Caco-2 (cell line): ENCODE results near the gene HNRNPA2B1. TPM values are rescaled to one million over a fixed set of nuclear protein-coding genes. Genes with fewer than 3 reads are reported as not detected.

Source experiments
- BruUV-seq: library from RNA; stranded (reverse); fragments of 400-500 nt; replicated peaks from 2 replicates; lab custom pipeline; 2021; lab: Mats Ljungman, UMichigan
- CTCF ChIA-PET: fragments of 300-600 bp; sonication (Branson Sonifier 250); formaldehyde crosslinking; loops from one replicate; lab custom pipeline; 2022; ENCODE audit warnings: antibody characterized with exemption; lab: Charles Lee
- POLR2A ChIA-PET: fragments of 300-600 bp; sonication (Branson Sonifier 250); formaldehyde crosslinking; loops from one replicate; lab custom pipeline; 2022; ENCODE audit warnings: antibody characterized with exemption; lab: Charles Lee
- DNase-seq, 2 experiments: peaks; one replicate each; pipeline versions ENCODE4 v3.0.0 to v3.0.0-alpha.2; 2020 to 2022
- H3K27me3 ChIP-seq: replicated peaks from 2 replicates; pipeline ENCODE4 v1.6.0; 2011; ENCODE audit warnings: low read length; ENCODE audit not compliant: control insufficient read depth, insufficient read depth
- H3K36me3 ChIP-seq: 2 replicates; pipeline ENCODE4 v1.5.1; 2011; ENCODE audit warnings: low read length; ENCODE audit not compliant: control insufficient read depth, insufficient read depth
- H3K4me1 ChIP-seq: fragments of 250-450 bp; sonication (Bioruptor Pico); 2 replicates; pipeline ENCODE4 v1.5.1; 2020; ENCODE audit warnings: mild to moderate bottlenecking
- H3K4me3 ChIP-seq: 2 replicates; pipeline ENCODE4 v1.5.1; 2011; ENCODE audit warnings: low read depth, mild to moderate bottlenecking, control low read depth, low read length
- H3K9me3 ChIP-seq: fragments of 250-450 bp; sonication (Bioruptor Pico); 2 replicates; pipeline ENCODE4 v1.5.1; 2020; ENCODE audit warnings: mild to moderate bottlenecking, moderate library complexity
- H3K27ac Mint-ChIP-seq: one replicate; pipeline ENCODE4 v1.8.0; 2022; ENCODE audit warnings: mixed read lengths; ENCODE audit not compliant: unreplicated experiment
- H3K27me3 Mint-ChIP-seq: one replicate; pipeline ENCODE4 v1.8.0; 2022; ENCODE audit warnings: mixed read lengths; ENCODE audit not compliant: insufficient read depth, unreplicated experiment
- H3K36me3 Mint-ChIP-seq: one replicate; pipeline ENCODE4 v1.8.0; 2022; ENCODE audit warnings: mild to moderate bottlenecking, mixed read lengths; ENCODE audit not compliant: insufficient read depth, unreplicated experiment
- H3K4me1 Mint-ChIP-seq: one replicate; pipeline ENCODE4 v1.8.0; 2022; ENCODE audit warnings: low read depth, mixed read lengths; ENCODE audit not compliant: unreplicated experiment
- H3K4me3 Mint-ChIP-seq: one replicate; pipeline ENCODE4 v1.8.0; 2022; ENCODE audit warnings: mild to moderate bottlenecking, moderate library complexity, mixed read lengths; ENCODE audit not compliant: unreplicated experiment
- H3K9me3 Mint-ChIP-seq: one replicate; pipeline ENCODE4 v1.8.0; 2022; ENCODE audit warnings: mixed read lengths; ENCODE audit not compliant: unreplicated experiment
- intact Hi-C: fragments of 100-400 bp; cut with micrococcal nuclease; formaldehyde crosslinking; loops from one replicate; pipeline ENCODE4 v1.10.0; 2022; ENCODE audit not compliant: unreplicated experiment
- total RNA-seq: library from RNA; stranded (reverse); gene quantifications from 2 replicates; pipeline ENCODE4 v1.2.3, GENCODE V29; 2022
- TF ChIP-seq, protein P1 (sequence below), 2 experiments: fragments of 200-600 bp in 1 of 2; IDR thresholded peaks; 1 replicate in 1 of 2; 2 replicates in 1 of 2; pipeline versions ENCODE4 v1.5.1 to v1.8.0; 2011 to 2022; ENCODE audit warnings: antibody characterized with exemption in 1 of 2, control low read depth in 1 of 2, inconsistent platforms in 1 of 2, low read depth in 1 of 2, low read length in 1 of 2, mild to moderate bottlenecking in 1 of 2, moderate library complexity in 1 of 2; ENCODE audit not compliant: insufficient read depth in 1 of 2, severe bottlenecking in 1 of 2, unreplicated experiment in 1 of 2

Gene HNRNPA2B1
- total RNA-seq, 1 experiment from 2014 or later: 799 TPM

DNA sequence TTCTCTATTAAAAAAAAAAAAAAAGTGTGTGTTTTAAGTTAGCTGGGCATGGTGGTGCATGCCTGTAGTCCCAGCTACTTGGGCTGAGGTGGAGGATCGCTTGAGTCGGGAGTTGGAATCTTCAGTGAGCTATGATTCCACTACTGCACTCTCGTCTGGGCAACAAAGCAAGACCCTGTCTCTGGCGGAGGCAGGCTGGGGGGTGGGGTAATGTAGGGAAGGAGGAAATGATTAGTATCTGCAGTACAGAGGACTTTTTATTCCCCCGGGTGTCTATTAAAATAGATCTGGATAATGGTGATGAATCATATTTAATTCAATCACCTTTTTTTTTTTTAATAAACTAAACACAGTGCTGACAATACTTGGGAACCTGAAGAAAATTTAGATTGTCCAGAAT lies 7.5 kb upstream of the HNRNPA2B1 start:
- intact Hi-C loops: loop anchor here (10.0 kb wide), 1 partner anchor 957 kb away; the partner anchor contains the start of gene HOXA9
- Mint-ChIP-seq H3K27ac (no peak overlapping the region), H3K27me3 (no peaks in the 10 kb centered on the region), H3K36me3 (peaks cover 96% of the 10 kb centered on the region), H3K4me1 (peaks cover 7% of the 10 kb centered on the region), H3K4me3 (no peak overlapping the region), H3K9me3 (no peaks in the 10 kb centered on the region)
- TF ChIP-seq, protein P1, sequence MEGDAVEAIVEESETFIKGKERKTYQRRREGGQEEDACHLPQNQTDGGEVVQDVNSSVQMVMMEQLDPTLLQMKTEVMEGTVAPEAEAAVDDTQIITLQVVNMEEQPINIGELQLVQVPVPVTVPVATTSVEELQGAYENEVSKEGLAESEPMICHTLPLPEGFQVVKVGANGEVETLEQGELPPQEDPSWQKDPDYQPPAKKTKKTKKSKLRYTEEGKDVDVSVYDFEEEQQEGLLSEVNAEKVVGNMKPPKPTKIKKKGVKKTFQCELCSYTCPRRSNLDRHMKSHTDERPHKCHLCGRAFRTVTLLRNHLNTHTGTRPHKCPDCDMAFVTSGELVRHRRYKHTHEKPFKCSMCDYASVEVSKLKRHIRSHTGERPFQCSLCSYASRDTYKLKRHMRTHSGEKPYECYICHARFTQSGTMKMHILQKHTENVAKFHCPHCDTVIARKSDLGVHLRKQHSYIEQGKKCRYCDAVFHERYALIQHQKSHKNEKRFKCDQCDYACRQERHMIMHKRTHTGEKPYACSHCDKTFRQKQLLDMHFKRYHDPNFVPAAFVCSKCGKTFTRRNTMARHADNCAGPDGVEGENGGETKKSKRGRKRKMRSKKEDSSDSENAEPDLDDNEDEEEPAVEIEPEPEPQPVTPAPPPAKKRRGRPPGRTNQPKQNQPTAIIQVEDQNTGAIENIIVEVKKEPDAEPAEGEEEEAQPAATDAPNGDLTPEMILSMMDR (IDR thresholded peaks at IDR 0.05; ENCODE audit: insufficient read depth in 1 of 2, low read depth in 1 of 2, low read length in 1 of 2, severe bottlenecking in 1 of 2, unreplicated experiment in 1 of 2): no peak
- no peak for DNase-seq
- no peak overlapping the region for H3K4me3 ChIP-seq
- H3K4me1 ChIP-seq: 0 out of 2 replicates have a peak, but pooled peaks cover 7% of the 10 kb centered on the region
- BruUV-seq: no TSS peak
- no peaks in the 10 kb centered on the region for H3K9me3 ChIP-seq
- no peaks in the 10 kb centered on the region for H3K27me3 ChIP-seq
- H3K36me3 ChIP-seq: peaks cover 4% of the 10 kb centered on the region
- ChIA-PET CTCF (no interaction called here), POLR2A (no interaction called here)

DNA sequence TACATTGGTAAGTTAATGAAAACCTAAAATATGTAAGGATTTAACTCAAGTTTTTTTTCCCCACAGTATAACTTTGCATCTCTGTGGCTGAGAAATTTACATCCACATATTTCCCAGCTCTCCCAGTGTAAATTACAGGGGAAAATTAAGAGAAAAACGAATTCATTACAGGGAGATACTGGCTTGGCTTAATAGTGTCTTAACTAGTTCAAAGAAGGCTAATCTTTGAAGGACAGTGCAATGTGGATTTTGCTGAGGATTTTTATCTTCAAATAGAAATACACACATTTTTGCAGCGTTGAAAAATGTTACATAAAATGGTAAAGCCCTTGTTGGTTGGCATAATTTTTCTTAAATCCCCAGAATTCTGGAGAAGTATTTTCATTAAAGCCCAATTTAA lies 2.5 kb upstream of the HNRNPA2B1 start:
- intact Hi-C loops: loop anchor here (10.0 kb wide), 1 partner anchor 962 kb away; the partner anchor contains the start of gene HOXA9
- BruUV-seq: no TSS peak
- TF ChIP-seq, protein P1 (IDR thresholded peaks at IDR 0.05; ENCODE audit: insufficient read depth in 1 of 2, low read depth in 1 of 2, low read length in 1 of 2, severe bottlenecking in 1 of 2, unreplicated experiment in 1 of 2): no peak
- peak overlapping the region; percentile 73 for H3K27ac Mint-ChIP-seq
- peaks cover 7% of the 10 kb centered on the region for H3K4me1 Mint-ChIP-seq
- H3K9me3 Mint-ChIP-seq: no peaks in the 10 kb centered on the region
- H3K36me3 Mint-ChIP-seq: peaks cover 91% of the 10 kb centered on the region
- peak overlapping the region; percentile 99 for H3K4me3 Mint-ChIP-seq
- H3K4me3 ChIP-seq: peak overlapping the region; percentile 99
- H3K9me3 ChIP-seq: no peaks in the 10 kb centered on the region
- peaks cover 2% of the 10 kb centered on the region; the same call in 1 of the 2 replicates for H3K36me3 ChIP-seq
- DNase-seq: no peak
- CTCF ChIA-PET: no interaction called here
- H3K27me3 ChIP-seq: no peaks in the 10 kb centered on the region
- 0 out of 2 replicates have a peak, but pooled peaks cover 7% of the 10 kb centered on the region for H3K4me1 ChIP-seq
- no peaks in the 10 kb centered on the region for H3K27me3 Mint-ChIP-seq
- POLR2A ChIA-PET: interaction anchor here (0.6 kb wide), 1 partner anchor 8 kb away, joined by 3 read pairs; no protein-coding TSS in a partner anchor

DNA sequence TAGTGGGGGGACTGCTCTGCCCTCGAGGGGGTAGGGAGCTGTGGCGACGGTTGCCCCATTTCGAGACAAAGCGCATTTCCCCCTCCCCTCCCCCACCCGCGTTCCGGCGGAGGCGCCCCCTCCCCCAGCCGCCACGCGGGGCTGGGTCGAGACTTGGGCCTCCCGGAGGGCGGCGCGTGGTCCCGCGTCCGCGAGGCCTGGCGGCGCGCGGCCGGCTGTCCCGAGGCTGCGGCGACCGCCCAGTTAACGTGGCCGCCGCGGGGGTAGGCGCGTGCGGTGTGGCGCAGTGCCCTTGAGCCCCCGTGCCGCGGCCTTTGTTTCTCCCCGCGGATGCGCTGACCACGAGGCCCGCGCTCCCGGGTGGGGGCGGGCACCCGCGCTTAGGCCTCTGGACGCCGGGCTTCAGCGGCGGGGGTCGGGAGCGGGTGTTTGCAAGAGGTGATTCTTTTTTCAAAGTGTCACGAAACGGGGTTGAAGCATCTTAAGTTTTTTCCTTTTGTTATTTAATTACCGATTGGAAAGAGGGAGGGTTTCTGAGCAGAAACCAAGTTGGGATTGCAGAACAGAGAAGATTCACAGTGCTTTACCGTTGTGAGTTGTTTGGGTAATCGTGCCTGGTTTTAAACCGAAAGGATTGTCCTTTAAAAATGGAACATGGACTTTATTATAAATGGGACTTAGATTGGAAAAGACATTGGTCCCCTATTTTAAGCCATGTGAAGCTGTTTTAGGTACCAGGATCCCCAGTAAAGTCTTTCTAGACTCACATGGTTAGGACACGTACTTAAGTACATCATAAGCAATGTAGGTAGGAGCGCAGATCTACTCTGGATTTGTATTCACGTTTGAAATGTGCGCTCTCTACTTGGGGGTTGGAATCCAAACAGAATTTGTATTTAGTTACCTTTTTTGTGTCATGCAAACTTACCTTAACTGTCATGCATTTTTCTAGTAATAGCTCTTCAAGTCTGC lies 1.8 kb upstream of the HNRNPA2B1 start:
- peak overlapping the region; percentile 99 for H3K4me3 ChIP-seq
- H3K36me3 ChIP-seq: peaks cover 2% of the 10 kb centered on the region; the same call in 1 of the 2 replicates
- Mint-ChIP-seq H3K36me3 (peaks cover 91% of the 10 kb centered on the region), H3K4me1 (peaks cover 9% of the 10 kb centered on the region), H3K27me3 (no peaks in the 10 kb centered on the region), H3K9me3 (no peaks in the 10 kb centered on the region), H3K4me3 (peak overlapping the region; percentile 99), H3K27ac (peak overlapping the region; percentile 73)
- CTCF ChIA-PET: interaction anchor here (0.5 to 1.5 kb wide), 2 partner anchors 8 to 50 kb away, joined by 3 to 7 read pairs; partner anchors contain the start of gene NFE2L3
- H3K4me1 ChIP-seq: peaks cover 11% of the 10 kb centered on the region; the same call in 1 of the 2 replicates
- intact Hi-C loops: loop anchor here (10.0 kb wide), 1 partner anchor 962 kb away; the partner anchor contains the start of gene HOXA9
- H3K9me3 ChIP-seq: no peaks in the 10 kb centered on the region
- POLR2A ChIA-PET: interaction anchor here (0.6 to 1.3 kb wide), 7 partner anchors 9 to 1862 kb away, joined by 3 to 10 read pairs (median 5); no protein-coding TSS in a partner anchor
- TSS peak; percentile 50 for BruUV-seq
- TF ChIP-seq, protein P1 (IDR thresholded peaks at IDR 0.05; ENCODE audit: insufficient read depth in 1 of 2, low read depth in 1 of 2, low read length in 1 of 2, severe bottlenecking in 1 of 2, unreplicated experiment in 1 of 2): no peak
- H3K27me3 ChIP-seq: no peaks in the 10 kb centered on the region
- DNase-seq: peak; percentile 63 to 70
